A549 (cell line): ENCODE data around the gene PROM2. TPM values are rescaled to one million over a fixed set of nuclear protein-coding genes. Genes with fewer than 3 reads are reported as not detected.

Experiments used
- ATAC-seq, 2 experiments: fragments of 200-7000 bp in 1 of 2; fragments of >200 bp in 1 of 2; cut with Nextera tagmentation in 1 of 2; cut with Tn5 transposase in 1 of 2; 3 replicates each; pipeline versions ENCODE4 v1.8.0 to v1.9.1; 2018 to 2020; ENCODE audit warnings: mild to moderate bottlenecking in 1 of 2, moderate library complexity in 1 of 2
- CTCF ChIA-PET: fragments of 300-600 bp; sonication (Branson Sonifier 250); formaldehyde crosslinking; extraction: SDS; loops from one replicate; lab custom pipeline; 2021; ENCODE audit warnings: antibody characterized with exemption, inconsistent platforms; lab: Yijun Ruan, JAX
- POLR2A ChIA-PET: fragments of 350-600 bp; formaldehyde crosslinking; extraction: SDS; loops from one replicate; lab custom pipeline; 2021; ENCODE audit warnings: antibody characterized with exemption, inconsistent platforms; lab: Yijun Ruan, JAX
- DNase-seq, 2 experiments: peaks; one replicate each; pipeline versions ENCODE4 v3.0.0 to v3.0.0-alpha.2; 2011 to 2016; ENCODE audit warnings: low read depth in 1 of 2, low spot score in 1 of 2
- FAIRE-seq: peaks from 2 replicates; lab custom pipeline; 2011; peaks lifted over from hg19 to GRCh38; lab: Jason Lieb, UNC
- H3K27ac ChIP-seq, 2 experiments: fragments of >200 bp; sonication (Bioruptor Twin); formaldehyde crosslinking; 3 replicates each; pipeline ENCODE4 v1.5.1; 2016 to 2017
- H3K4me1 ChIP-seq: fragments of >200 bp; sonication (Bioruptor Twin); formaldehyde crosslinking; 3 replicates; pipeline ENCODE4 v1.6.1; 2016
- H3K4me2 ChIP-seq: fragments of >200 bp; sonication (Bioruptor Twin); formaldehyde crosslinking; 3 replicates; pipeline ENCODE4 v1.6.1; 2016
- H3K4me3 ChIP-seq: fragments of >200 bp; sonication (Bioruptor Twin); formaldehyde crosslinking; 3 replicates; pipeline ENCODE4 v1.5.1; 2016
- H3K9me3 ChIP-seq: fragments of >200 bp; sonication (Bioruptor Twin); formaldehyde crosslinking; 3 replicates; pipeline ENCODE4 v1.6.1; 2016
- ATOH8 ChIP-seq: fragments of 250-450 bp; sonication (Bioruptor Pico); IDR thresholded peaks from 2 replicates; pipeline ENCODE4 v1.5.0; 2020; ENCODE audit warnings: low read depth, mild to moderate bottlenecking, moderate library complexity
- CBX2 ChIP-seq: fragments of 200-600 bp; sonication (generic); IDR thresholded peaks from 2 replicates; pipeline ENCODE4 v1.6.1; 2016; ENCODE audit warnings: low read depth, mild to moderate bottlenecking, borderline replicate concordance
- CHD2 ChIP-seq: fragments of 150-350 bp; IDR thresholded peaks from 2 replicates; pipeline ENCODE4 v1.6.1; 2014; ENCODE audit warnings: low read length; ENCODE audit not compliant: partially characterized antibody
- E2F6 ChIP-seq: IDR thresholded peaks from 2 replicates; pipeline ENCODE4 v1.6.1; 2012; ENCODE audit warnings: low read depth, borderline replicate concordance
- EHMT2 ChIP-seq: fragments of 200-600 bp; sonication (generic); IDR thresholded peaks from 2 replicates; pipeline ENCODE4 v1.6.1; 2016; ENCODE audit warnings: antibody characterized with exemption, low read depth, mild to moderate bottlenecking, moderate library complexity
- ELK1 ChIP-seq: fragments of 150-350 bp; IDR thresholded peaks from 2 replicates; pipeline ENCODE4 v1.6.1; 2014; ENCODE audit warnings: low read depth, mild to moderate bottlenecking, low read length
- FOSL2 ChIP-seq, 2 experiments: fragments of 450-650 bp in 1 of 2; fragments of >200 bp in 1 of 2; sonication (Bioruptor Twin) in 1 of 2; formaldehyde crosslinking; IDR thresholded peaks; 2 replicates each; pipeline versions ENCODE4 v1.5.0 to v1.6.1; 2016 to 2020; ENCODE audit warnings: mild to moderate bottlenecking in 1 of 2, moderate library complexity in 1 of 2
- FOXS1 ChIP-seq: fragments of 250-450 bp; sonication (Bioruptor Pico); IDR thresholded peaks from 2 replicates; pipeline ENCODE4 v1.5.0; 2020; ENCODE audit warnings: mild to moderate bottlenecking, moderate library complexity
- HDAC2 ChIP-seq: fragments of 200-600 bp; sonication (generic); IDR thresholded peaks from 2 replicates; pipeline ENCODE4 v1.6.1; 2016
- HES2 ChIP-seq: fragments of >200 bp; sonication (Bioruptor Twin); formaldehyde crosslinking; IDR thresholded peaks from 2 replicates; pipeline ENCODE4 v1.6.1; 2016
- HOXB13 ChIP-seq: fragments of 250-450 bp; sonication (Bioruptor Pico); IDR thresholded peaks from 2 replicates; pipeline ENCODE4 v1.5.0; 2020; ENCODE audit warnings: low read depth, mild to moderate bottlenecking, moderate library complexity
- HOXB5 ChIP-seq: fragments of 250-450 bp; sonication (Bioruptor Pico); IDR thresholded peaks from 2 replicates; pipeline ENCODE4 v1.5.0; 2020; ENCODE audit warnings: mild to moderate bottlenecking, moderate library complexity
- KDM5A ChIP-seq: fragments of 200-600 bp; sonication (generic); IDR thresholded peaks from 2 replicates; pipeline ENCODE4 v1.6.1; 2016; ENCODE audit warnings: antibody characterized with exemption, mild to moderate bottlenecking
- MAZ ChIP-seq: fragments of 150-350 bp; IDR thresholded peaks from 2 replicates; pipeline ENCODE4 v1.6.1; 2014; ENCODE audit warnings: antibody characterized with exemption, low read depth, low read length, borderline replicate concordance
- NFE2L2 ChIP-seq: fragments of 150-350 bp; conservative IDR thresholded peaks from 2 replicates; pipeline ENCODE4 v1.6.1; 2014; ENCODE audit warnings: low read length
- PHF8 ChIP-seq: fragments of 200-600 bp; sonication (generic); IDR thresholded peaks from 2 replicates; pipeline ENCODE4 v1.6.1; 2016; ENCODE audit warnings: low read depth, mild to moderate bottlenecking, antibody characterized with exemption, moderate library complexity, borderline replicate concordance
- POLR2A ChIP-seq: IDR thresholded peaks from 2 replicates; pipeline ENCODE4 v1.6.1; 2012; ENCODE audit warnings: mild to moderate bottlenecking, low read length
- RAD21 ChIP-seq, 2 experiments: fragments of >200 bp in 1 of 2; sonication (Bioruptor Twin) in 1 of 2; formaldehyde crosslinking in 1 of 2; IDR thresholded peaks in 1 of 2; conservative IDR thresholded peaks in 1 of 2; 2 replicates in 1 of 2; 3 replicates in 1 of 2; pipeline ENCODE4 v1.6.1; 2012 to 2018; ENCODE audit warnings: inconsistent platforms in 1 of 2
- RFX5 ChIP-seq: fragments of 450-650 bp; IDR thresholded peaks from 2 replicates; pipeline ENCODE4 v1.7.1; 2014; ENCODE audit warnings: antibody characterized with exemption, mild to moderate bottlenecking, moderate library complexity
- RNF2 ChIP-seq: fragments of 200-600 bp; sonication (generic); IDR thresholded peaks from 2 replicates; pipeline ENCODE4 v1.6.1; 2016; ENCODE audit warnings: low read depth, mild to moderate bottlenecking, antibody characterized with exemption, moderate library complexity, borderline replicate concordance
- ZC3H11A ChIP-seq: fragments of 450-650 bp; IDR thresholded peaks from 2 replicates; pipeline ENCODE4 v1.6.1; 2014; ENCODE audit warnings: antibody characterized with exemption, mild to moderate bottlenecking
- ZSCAN20 ChIP-seq: fragments of 250-450 bp; sonication (Bioruptor Pico); IDR thresholded peaks from 2 replicates; pipeline ENCODE4 v1.8.0; 2022; ENCODE audit warnings: mild to moderate bottlenecking, moderate library complexity
- WGBS: methylation state at CpG from one replicate; pipeline ENCODE4 v1.1.6; 2017; ENCODE audit errors: missing lambda C conversion rate; 5-methylcytosine and 5-hydroxymethylcytosine counted together
- polyA plus RNA-seq, 4 experiments: library from polyadenylated mRNA; depleted of rRNA in 3 of 4; stranded (reverse); fragments of >200 nt; fragmentation: RNase III in 1 of 4; extraction: RNeasy Plus Mini Kit Qiagen cat#74134 plus additional on column Dnase treatment in 1 of 4; gene quantifications; 2 replicates in 3 of 4; 3 replicates in 1 of 4; pipeline ENCODE4 v1.2.3, GENCODE V29; 2011 to 2017
- TF ChIP-seq, protein P1 (sequence below): fragments of 250-450 bp; sonication (Bioruptor Pico); IDR thresholded peaks from 2 replicates; pipeline ENCODE4 v1.5.0; 2021; ENCODE audit warnings: mild to moderate bottlenecking, moderate library complexity, borderline replicate concordance
- TF ChIP-seq, protein P2 (sequence below): fragments of >200 bp; sonication (Bioruptor Twin); formaldehyde crosslinking; IDR thresholded peaks from 3 replicates; pipeline ENCODE4 v1.5.1; 2016

Gene PROM2
- polyA plus RNA-seq, 2 of the 4 experiments (the other 2 are of a cell fraction) = 0.08 to 0.09 TPM

DNA sequence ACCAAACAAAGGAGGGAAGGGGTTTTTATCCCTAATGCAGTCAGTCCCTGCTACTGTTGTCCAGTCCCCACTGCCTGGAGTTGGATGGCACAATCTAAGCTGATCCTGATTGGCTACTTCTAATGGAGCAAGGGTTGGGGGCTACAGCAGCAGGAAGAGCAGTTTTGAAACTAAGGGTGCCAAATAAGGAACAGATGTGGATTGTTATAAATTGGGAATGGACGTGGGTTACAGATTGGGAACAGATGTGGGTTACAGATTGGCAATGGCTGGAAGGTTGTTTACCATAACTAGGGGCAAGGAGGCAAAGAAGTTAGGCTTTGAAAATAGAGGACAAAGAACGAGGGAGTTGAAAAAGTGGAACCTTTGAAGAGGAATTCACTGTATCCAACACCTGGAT, 16.0 kb upstream of the PROM2 start:
- POLR2A ChIA-PET = no interaction called here
- CTCF ChIA-PET = no interaction called here
- DNase-seq = no peak
- ATAC-seq = no peak
- Histone ChIP-seq H3K4me2 (no peak overlapping the region), H3K27ac (no peak overlapping the region), H3K9me3 (peaks cover 19% of the 10 kb centered on the region; the same call in 2 of the 3 replicates), H3K4me3 (no peak overlapping the region), H3K4me1 (no peaks in the 10 kb centered on the region)
- no peak for FAIRE-seq
- WGBS = 0% methylated on average over 2 of the region's 2 CpGs
- TF ChIP-seq RNF2 (no peak), PHF8 (no peak), FOXS1 (CRISPR knock-in tag) (no peak), HOXB5 (no peak), E2F6 (no peak), HES2 (no peak), ZSCAN20 (CRISPR knock-in tag) (no peak), FOSL2 (IDR thresholded peaks at IDR 0.05) (no peak), FOSL2 (CRISPR knock-in tag; IDR thresholded peaks at IDR 0.05) (no peak), NFE2L2 (no peak), CBX2 (no peak), RFX5 (no peak), CHD2 (no peak), EHMT2 (no peak)
- TF ChIP-seq, protein P1, sequence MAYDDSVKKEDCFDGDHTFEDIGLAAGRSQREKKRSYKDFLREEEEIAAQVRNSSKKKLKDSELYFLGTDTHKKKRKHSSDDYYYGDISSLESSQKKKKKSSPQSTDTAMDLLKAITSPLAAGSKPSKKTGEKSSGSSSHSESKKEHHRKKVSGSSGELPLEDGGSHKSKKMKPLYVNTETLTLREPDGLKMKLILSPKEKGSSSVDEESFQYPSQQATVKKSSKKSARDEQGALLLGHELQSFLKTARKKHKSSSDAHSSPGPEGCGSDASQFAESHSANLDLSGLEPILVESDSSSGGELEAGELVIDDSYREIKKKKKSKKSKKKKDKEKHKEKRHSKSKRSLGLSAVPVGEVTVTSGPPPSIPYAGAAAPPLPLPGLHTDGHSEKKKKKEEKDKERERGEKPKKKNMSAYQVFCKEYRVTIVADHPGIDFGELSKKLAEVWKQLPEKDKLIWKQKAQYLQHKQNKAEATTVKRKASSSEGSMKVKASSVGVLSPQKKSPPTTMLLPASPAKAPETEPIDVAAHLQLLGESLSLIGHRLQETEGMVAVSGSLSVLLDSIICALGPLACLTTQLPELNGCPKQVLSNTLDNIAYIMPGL = no peak
- TF ChIP-seq, protein P2, sequence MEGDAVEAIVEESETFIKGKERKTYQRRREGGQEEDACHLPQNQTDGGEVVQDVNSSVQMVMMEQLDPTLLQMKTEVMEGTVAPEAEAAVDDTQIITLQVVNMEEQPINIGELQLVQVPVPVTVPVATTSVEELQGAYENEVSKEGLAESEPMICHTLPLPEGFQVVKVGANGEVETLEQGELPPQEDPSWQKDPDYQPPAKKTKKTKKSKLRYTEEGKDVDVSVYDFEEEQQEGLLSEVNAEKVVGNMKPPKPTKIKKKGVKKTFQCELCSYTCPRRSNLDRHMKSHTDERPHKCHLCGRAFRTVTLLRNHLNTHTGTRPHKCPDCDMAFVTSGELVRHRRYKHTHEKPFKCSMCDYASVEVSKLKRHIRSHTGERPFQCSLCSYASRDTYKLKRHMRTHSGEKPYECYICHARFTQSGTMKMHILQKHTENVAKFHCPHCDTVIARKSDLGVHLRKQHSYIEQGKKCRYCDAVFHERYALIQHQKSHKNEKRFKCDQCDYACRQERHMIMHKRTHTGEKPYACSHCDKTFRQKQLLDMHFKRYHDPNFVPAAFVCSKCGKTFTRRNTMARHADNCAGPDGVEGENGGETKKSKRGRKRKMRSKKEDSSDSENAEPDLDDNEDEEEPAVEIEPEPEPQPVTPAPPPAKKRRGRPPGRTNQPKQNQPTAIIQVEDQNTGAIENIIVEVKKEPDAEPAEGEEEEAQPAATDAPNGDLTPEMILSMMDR = no peak

GRCh38 chr2:95260028-95261023, 13.9 kb upstream of the PROM2 start:
- H3K27ac ChIP-seq = no peak overlapping the region

More at GRCh38 chr2:95260028-95261023, 13.9 kb upstream of the PROM2 start:
- no peaks in the 10 kb centered on the region for H3K4me1 ChIP-seq
- TF ChIP-seq CBX2 = no peak
- no peak for TF ChIP-seq MAZ
- TF ChIP-seq FOSL2 (IDR thresholded peaks at IDR 0.05) = no peak
- no peak for TF ChIP-seq FOSL2 (CRISPR knock-in tag; IDR thresholded peaks at IDR 0.05)
- no peak for TF ChIP-seq KDM5A
- TF ChIP-seq ZC3H11A = no peak
- no peak for TF ChIP-seq PHF8
- TF ChIP-seq FOXS1 (CRISPR knock-in tag) = no peak
- TF ChIP-seq ATOH8 (CRISPR knock-in tag) = no peak
- TF ChIP-seq ELK1 = no peak
- no peak for TF ChIP-seq HOXB13
- TF ChIP-seq HDAC2 = no peak
- TF ChIP-seq RAD21 (conservative IDR thresholded peaks at IDR 0.05 in 1 of 2, IDR thresholded peaks at IDR 0.05 in 1 of 2) = no peak
- no peak for TF ChIP-seq POLR2A
- TF ChIP-seq, all 56 proteins: peak for 0
- ChIA-PET CTCF (no interaction called here), POLR2A (no interaction called here)
- H3K4me3 ChIP-seq = no peak overlapping the region
- no peak for FAIRE-seq
- no peak overlapping the region for H3K4me2 ChIP-seq
- peaks cover 23% of the 10 kb centered on the region; the same call in 2 of the 3 replicates for H3K9me3 ChIP-seq
- ATAC-seq = no peak
- no peak for DNase-seq
- WGBS = 7% methylated on average over 8 of the region's 8 CpGs
